ENCODE data around the gene FAM89B. TPM values are rescaled to one million over a fixed set of nuclear protein-coding genes. Genes with fewer than 3 reads are reported as not detected.

FAM89B gene
- total and polyA plus RNA-seq, 9 donors, result 1.9 to 74.0 (median 50.8) TPM

GRCh38 chr11:65611758-65612603 lies 39.6 kb downstream of the FAM89B start:
- no peak for TF ChIP-seq POLR2A (IDR thresholded peaks at IDR 0.05)
- no peak for TF ChIP-seq EP300 (IDR thresholded peaks at IDR 0.05)
- TF ChIP-seq CTCF (IDR thresholded peaks at IDR 0.05), result no peak
- Histone ChIP-seq H3K4me1 (ENCODE audit: insufficient read depth) (peaks cover 24% of the 10 kb centered on the region), H3K4me3 (no peak overlapping the region), H3K27me3 (no peaks in the 10 kb centered on the region), H3K36me3 (no peaks in the 10 kb centered on the region), H3K9me3 (no peaks in the 10 kb centered on the region), H3K27ac (peak overlapping the region in 1 of 2 donors; percentile 97)
- 60 to 68% (median 65%) methylated on average over 12 of the region's 12 CpGs for WGBS, 3 donors
- intact Hi-C loops (cut with DNase I), result loop anchor here in 2 of 4 donors (5.0 kb wide), 3 partner anchors 35 to 70 kb away; partner anchors contain the start of genes EHBP1L1 (in 1 of the 2), FAM89B (in 1 of the 2) and ZNRD2 (in 1 of the 2)
- DNase-seq, result peak in 1 of 5 donors; percentile 32

DNA sequence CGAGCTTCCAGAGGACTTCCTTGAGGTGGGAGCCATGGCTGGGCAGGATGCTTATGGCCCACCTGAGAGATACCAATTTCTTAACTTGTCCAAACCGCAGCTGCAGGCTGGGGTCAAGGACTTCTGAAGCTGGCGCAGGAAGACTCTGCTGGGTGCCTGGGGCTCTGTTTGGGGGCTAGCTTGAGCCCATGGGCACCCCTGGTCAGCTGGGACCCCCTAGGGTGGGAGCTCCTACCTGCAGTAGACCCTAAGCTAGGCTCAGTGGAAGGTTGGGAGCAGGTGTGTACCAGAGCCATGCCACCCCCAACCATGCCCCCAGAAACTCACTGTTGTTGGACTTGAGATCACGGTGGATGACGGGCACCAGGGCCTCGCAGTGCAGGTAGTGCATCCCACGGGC lies 40.4 kb downstream of the FAM89B start:
- H3K27ac ChIP-seq, result peak overlapping the region; percentile 75 to 97
- TF ChIP-seq POLR2A (IDR thresholded peaks at IDR 0.05) (no peak), EP300 (IDR thresholded peaks at IDR 0.05) (no peak), CTCF (IDR thresholded peaks at IDR 0.05) (no peak)
- H3K9me3 ChIP-seq, result no peaks in the 10 kb centered on the region
- WGBS, 3 donors, result 39 to 53% (median 43%) methylated on average over 3 to 7 of the region's 7 CpGs
- peak overlapping the region; percentile 75 for H3K4me3 ChIP-seq
- peaks cover 20% of the 10 kb centered on the region for H3K4me1 ChIP-seq (ENCODE audit: insufficient read depth)
- no peaks in the 10 kb centered on the region for H3K27me3 ChIP-seq
- H3K36me3 ChIP-seq, result no peaks in the 10 kb centered on the region
- no peak for DNase-seq
- intact Hi-C loops (cut with DNase I), result loop anchor here in 2 of 4 donors (5.0 kb wide), 3 partner anchors 35 to 70 kb away; partner anchors contain the start of genes EHBP1L1 (in 1 of the 2), FAM89B (in 1 of the 2) and ZNRD2 (in 1 of the 2)

GRCh38 chr11:65613091-65613928 lies 41.0 kb downstream of the FAM89B start:
- TF ChIP-seq POLR2A (IDR thresholded peaks at IDR 0.05) (no peak), EP300 (IDR thresholded peaks at IDR 0.05) (no peak), CTCF (IDR thresholded peaks at IDR 0.05) (no peak)
- Histone ChIP-seq H3K36me3 (no peaks in the 10 kb centered on the region), H3K4me3 (peak overlapping the region; percentile 75), H3K27me3 (no peaks in the 10 kb centered on the region), H3K27ac (peak overlapping the region; percentile 75 to 97), H3K9me3 (no peaks in the 10 kb centered on the region), H3K4me1 (ENCODE audit: insufficient read depth) (peaks cover 19% of the 10 kb centered on the region)
- intact Hi-C loops (cut with DNase I), result loop anchor here in 2 of 4 donors (5.0 kb wide), 3 partner anchors 36 to 71 kb away; partner anchors contain the start of genes EHBP1L1 (in 1 of the 2), FAM89B (in 1 of the 2) and ZNRD2 (in 1 of the 2)
- peak; percentile 50 to 76 (median 73) for DNase-seq
- WGBS, 3 donors, result 17 to 21% (median 19%) methylated on average over 25 to 43 of the region's 43 CpGs

All from ovary (tissue), 9 donors.